ENCODE results near the gene VPS33B. TPM values are rescaled to one million over a fixed set of nuclear protein-coding genes. Genes with fewer than 3 reads are reported as not detected.

Gene VPS33B
- total and polyA plus RNA-seq, 2 experiments from 2014 or later: 8.8 to 15.2 TPM

DNA sequence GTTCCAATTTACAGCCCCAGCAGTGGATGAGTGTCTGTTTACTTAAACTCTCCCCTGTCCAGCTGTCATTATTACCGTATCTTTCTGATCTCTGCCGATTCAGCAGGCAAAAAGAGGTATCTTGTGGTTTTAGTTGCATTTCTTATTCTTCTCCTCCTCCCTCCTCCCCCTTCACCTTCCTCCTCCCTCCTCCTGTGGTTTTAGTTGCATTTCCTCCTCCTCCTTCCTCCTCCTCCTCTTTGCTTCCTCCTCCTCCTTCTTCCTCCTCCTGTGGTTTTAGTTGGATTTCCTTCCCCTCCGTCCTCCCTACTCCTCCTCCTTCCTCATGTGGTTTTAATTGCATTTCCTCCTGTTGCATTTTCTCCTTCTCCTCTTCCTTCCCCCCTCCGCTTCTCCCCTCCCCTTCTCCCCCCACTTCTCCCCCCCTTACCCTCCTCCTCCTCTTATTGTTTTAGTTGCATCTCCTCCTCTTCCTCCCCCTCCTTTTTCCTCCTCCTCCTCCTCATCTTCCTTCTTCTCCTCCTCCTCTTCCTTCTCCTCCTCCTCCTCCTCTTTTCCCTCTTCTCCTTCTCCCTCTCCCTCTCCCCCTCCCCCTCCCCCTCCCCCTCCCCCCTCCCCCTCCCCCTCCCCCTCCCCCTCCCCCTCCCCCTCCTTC lies 25.3 kb upstream of the VPS33B start:
- no peak for ATAC-seq
- Mint-ChIP-seq H3K9me3 (no peaks in the 10 kb centered on the region; the same call in 2 of the 3 replicates), H3K4me3 (no peak overlapping the region), H3K4me1 (no peaks in the 10 kb centered on the region; the same call in 2 of the 3 replicates), H3K27me3 (ENCODE audit: insufficient read depth, low read depth, poor library complexity) (peaks cover 7% of the 10 kb centered on the region), H3K36me3 (ENCODE audit: low read depth) (no peaks in the 10 kb centered on the region), H3K27ac (no peak overlapping the region)
- H3K27me3 ChIP-seq (ENCODE audit: insufficient read depth): no peaks in the 10 kb centered on the region
- no peak for DNase-seq (ENCODE audit: low spot score)
- no peaks in the 10 kb centered on the region for H3F3A ChIP-seq (replicated peaks; ENCODE audit: low read depth)
- H3K4me1 ChIP-seq (ENCODE audit: insufficient read depth): no peaks in the 10 kb centered on the region
- H3K79me2 ChIP-seq (replicated peaks; ENCODE audit: insufficient read depth): no peaks in the 10 kb centered on the region
- H3K4me2 ChIP-seq: no peak overlapping the region
- no peak overlapping the region for H2AFZ ChIP-seq
- H3K27ac ChIP-seq (ENCODE audit: low read depth): no peak overlapping the region
- H3K9me2 ChIP-seq (ENCODE audit: insufficient read depth): no peaks in the 10 kb centered on the region
- no peak overlapping the region for H3K4me3 ChIP-seq
- no peaks in the 10 kb centered on the region for H4K20me1 ChIP-seq (replicated peaks; ENCODE audit: insufficient read depth)
- H3K36me3 ChIP-seq (ENCODE audit: insufficient read depth): no peaks in the 10 kb centered on the region
- TF ChIP-seq EZH2phosphoT487 (IDR thresholded peaks at IDR 0.05; ENCODE audit: unreplicated experiment): no peak
- TF ChIP-seq ETS1 (IDR thresholded peaks at IDR 0.05): no peak
- no peak for TF ChIP-seq CREB1 (CRISPR knock-in tag; IDR thresholded peaks at IDR 0.05; ENCODE audit: low read depth)
- no peak for TF ChIP-seq EZH2 (IDR thresholded peaks at IDR 0.05; ENCODE audit: low read depth, unreplicated experiment)
- TF ChIP-seq, protein P1, sequence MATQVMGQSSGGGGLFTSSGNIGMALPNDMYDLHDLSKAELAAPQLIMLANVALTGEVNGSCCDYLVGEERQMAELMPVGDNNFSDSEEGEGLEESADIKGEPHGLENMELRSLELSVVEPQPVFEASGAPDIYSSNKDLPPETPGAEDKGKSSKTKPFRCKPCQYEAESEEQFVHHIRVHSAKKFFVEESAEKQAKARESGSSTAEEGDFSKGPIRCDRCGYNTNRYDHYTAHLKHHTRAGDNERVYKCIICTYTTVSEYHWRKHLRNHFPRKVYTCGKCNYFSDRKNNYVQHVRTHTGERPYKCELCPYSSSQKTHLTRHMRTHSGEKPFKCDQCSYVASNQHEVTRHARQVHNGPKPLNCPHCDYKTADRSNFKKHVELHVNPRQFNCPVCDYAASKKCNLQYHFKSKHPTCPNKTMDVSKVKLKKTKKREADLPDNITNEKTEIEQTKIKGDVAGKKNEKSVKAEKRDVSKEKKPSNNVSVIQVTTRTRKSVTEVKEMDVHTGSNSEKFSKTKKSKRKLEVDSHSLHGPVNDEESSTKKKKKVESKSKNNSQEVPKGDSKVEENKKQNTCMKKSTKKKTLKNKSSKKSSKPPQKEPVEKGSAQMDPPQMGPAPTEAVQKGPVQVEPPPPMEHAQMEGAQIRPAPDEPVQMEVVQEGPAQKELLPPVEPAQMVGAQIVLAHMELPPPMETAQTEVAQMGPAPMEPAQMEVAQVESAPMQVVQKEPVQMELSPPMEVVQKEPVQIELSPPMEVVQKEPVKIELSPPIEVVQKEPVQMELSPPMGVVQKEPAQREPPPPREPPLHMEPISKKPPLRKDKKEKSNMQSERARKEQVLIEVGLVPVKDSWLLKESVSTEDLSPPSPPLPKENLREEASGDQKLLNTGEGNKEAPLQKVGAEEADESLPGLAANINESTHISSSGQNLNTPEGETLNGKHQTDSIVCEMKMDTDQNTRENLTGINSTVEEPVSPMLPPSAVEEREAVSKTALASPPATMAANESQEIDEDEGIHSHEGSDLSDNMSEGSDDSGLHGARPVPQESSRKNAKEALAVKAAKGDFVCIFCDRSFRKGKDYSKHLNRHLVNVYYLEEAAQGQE (IDR thresholded peaks at IDR 0.05; ENCODE audit: unreplicated experiment): no peak
- TF ChIP-seq ZNF114 (CRISPR knock-in tag; IDR thresholded peaks at IDR 0.05): no peak
- TF ChIP-seq, protein P2, sequence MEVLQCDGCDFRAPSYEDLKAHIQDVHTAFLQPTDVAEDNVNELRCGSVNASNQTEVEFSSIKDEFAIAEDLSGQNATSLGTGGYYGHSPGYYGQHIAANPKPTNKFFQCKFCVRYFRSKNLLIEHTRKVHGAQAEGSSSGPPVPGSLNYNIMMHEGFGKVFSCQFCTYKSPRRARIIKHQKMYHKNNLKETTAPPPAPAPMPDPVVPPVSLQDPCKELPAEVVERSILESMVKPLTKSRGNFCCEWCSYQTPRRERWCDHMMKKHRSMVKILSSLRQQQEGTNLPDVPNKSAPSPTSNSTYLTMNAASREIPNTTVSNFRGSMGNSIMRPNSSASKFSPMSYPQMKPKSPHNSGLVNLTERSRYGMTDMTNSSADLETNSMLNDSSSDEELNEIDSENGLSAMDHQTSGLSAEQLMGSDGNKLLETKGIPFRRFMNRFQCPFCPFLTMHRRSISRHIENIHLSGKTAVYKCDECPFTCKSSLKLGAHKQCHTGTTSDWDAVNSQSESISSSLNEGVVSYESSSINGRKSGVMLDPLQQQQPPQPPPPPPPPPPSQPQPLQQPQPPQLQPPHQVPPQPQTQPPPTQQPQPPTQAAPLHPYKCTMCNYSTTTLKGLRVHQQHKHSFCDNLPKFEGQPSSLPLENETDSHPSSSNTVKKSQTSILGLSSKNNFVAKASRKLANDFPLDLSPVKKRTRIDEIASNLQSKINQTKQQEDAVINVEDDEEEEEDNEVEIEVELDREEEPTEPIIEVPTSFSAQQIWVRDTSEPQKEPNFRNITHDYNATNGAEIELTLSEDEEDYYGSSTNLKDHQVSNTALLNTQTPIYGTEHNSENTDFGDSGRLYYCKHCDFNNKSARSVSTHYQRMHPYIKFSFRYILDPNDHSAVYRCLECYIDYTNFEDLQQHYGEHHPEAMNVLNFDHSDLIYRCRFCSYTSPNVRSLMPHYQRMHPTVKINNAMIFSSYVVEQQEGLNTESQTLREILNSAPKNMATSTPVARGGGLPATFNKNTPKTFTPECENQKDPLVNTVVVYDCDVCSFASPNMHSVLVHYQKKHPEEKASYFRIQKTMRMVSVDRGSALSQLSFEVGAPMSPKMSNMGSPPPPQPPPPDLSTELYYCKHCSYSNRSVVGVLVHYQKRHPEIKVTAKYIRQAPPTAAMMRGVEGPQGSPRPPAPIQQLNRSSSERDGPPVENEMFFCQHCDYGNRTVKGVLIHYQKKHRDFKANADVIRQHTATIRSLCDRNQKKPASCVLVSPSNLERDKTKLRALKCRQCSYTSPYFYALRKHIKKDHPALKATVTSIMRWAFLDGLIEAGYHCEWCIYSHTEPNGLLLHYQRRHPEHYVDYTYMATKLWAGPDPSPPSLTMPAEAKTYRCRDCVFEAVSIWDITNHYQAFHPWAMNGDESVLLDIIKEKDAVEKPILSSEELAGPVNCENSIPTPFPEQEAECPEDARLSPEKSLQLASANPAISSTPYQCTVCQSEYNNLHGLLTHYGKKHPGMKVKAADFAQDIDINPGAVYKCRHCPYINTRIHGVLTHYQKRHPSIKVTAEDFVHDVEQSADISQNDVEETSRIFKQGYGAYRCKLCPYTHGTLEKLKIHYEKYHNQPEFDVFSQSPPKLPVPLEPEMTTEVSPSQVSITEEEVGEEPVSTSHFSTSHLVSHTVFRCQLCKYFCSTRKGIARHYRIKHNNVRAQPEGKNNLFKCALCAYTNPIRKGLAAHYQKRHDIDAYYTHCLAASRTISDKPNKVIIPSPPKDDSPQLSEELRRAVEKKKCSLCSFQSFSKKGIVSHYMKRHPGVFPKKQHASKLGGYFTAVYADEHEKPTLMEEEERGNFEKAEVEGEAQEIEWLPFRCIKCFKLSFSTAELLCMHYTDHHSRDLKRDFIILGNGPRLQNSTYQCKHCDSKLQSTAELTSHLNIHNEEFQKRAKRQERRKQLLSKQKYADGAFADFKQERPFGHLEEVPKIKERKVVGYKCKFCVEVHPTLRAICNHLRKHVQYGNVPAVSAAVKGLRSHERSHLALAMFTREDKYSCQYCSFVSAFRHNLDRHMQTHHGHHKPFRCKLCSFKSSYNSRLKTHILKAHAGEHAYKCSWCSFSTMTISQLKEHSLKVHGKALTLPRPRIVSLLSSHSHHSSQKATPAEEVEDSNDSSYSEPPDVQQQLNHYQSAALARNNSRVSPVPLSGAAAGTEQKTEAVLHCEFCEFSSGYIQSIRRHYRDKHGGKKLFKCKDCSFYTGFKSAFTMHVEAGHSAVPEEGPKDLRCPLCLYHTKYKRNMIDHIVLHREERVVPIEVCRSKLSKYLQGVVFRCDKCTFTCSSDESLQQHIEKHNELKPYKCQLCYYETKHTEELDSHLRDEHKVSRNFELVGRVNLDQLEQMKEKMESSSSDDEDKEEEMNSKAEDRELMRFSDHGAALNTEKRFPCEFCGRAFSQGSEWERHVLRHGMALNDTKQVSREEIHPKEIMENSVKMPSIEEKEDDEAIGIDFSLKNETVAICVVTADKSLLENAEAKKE (CRISPR knock-in tag; IDR thresholded peaks at IDR 0.05): no peak
- no peak for TF ChIP-seq JUNB (IDR thresholded peaks at IDR 0.05; ENCODE audit: unreplicated experiment)
- no peak for TF ChIP-seq POLR2AphosphoS5 (IDR thresholded peaks at IDR 0.05; ENCODE audit: low read depth)
- TF ChIP-seq, protein P3, sequence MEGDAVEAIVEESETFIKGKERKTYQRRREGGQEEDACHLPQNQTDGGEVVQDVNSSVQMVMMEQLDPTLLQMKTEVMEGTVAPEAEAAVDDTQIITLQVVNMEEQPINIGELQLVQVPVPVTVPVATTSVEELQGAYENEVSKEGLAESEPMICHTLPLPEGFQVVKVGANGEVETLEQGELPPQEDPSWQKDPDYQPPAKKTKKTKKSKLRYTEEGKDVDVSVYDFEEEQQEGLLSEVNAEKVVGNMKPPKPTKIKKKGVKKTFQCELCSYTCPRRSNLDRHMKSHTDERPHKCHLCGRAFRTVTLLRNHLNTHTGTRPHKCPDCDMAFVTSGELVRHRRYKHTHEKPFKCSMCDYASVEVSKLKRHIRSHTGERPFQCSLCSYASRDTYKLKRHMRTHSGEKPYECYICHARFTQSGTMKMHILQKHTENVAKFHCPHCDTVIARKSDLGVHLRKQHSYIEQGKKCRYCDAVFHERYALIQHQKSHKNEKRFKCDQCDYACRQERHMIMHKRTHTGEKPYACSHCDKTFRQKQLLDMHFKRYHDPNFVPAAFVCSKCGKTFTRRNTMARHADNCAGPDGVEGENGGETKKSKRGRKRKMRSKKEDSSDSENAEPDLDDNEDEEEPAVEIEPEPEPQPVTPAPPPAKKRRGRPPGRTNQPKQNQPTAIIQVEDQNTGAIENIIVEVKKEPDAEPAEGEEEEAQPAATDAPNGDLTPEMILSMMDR (conservative IDR thresholded peaks at IDR 0.05; ENCODE audit: low read depth in 2 of 2): no peak
- no peak for TF ChIP-seq NANOG (IDR thresholded peaks at IDR 0.05; ENCODE audit: borderline replicate concordance)
- no peak for TF ChIP-seq STAT1 (IDR thresholded peaks at IDR 0.05; ENCODE audit: unreplicated experiment)
- TF ChIP-seq ZNF331 (CRISPR knock-in tag; IDR thresholded peaks at IDR 0.05; ENCODE audit: low read depth): no peak

Data from GM23338 (cell line).